HG02623 (cell line): ENCODE measurements around the gene MAPK12.

Experiments
- ATAC-seq: cut with Tn5 transposase; IDR thresholded peaks from one replicate; pipeline ENCODE4 v1.9.1; 2021; ENCODE audit warnings: moderate library complexity; ENCODE audit not compliant: unreplicated experiment

Gene MAPK12

GRCh38 chr22:50299785-50300619 is 38.5 kb upstream of the MAPK12 start:
- ATAC-seq = no peak

GRCh38 chr22:50298937-50299784 is 37.7 kb upstream of the MAPK12 start:
- no peak for ATAC-seq

GRCh38 chr22:50298266-50298637 is 36.8 kb upstream of the MAPK12 start:
- ATAC-seq = no peak

- ATAC-seq = no peak
Measured at GRCh38 chr22:50297510-50298265, 36.2 kb upstream of the MAPK12 start.

- no peak for ATAC-seq
Measured at GRCh38 chr22:50296658-50297490, 35.4 kb upstream of the MAPK12 start.

GRCh38 chr22:50294319-50294656 is 32.8 kb upstream of the MAPK12 start:
- no peak for ATAC-seq

- ATAC-seq = no peak
Measured at GRCh38 chr22:50293441-50294318, 32.2 kb upstream of the MAPK12 start.

GRCh38 chr22:50292643-50293440 is 31.4 kb upstream of the MAPK12 start:
- ATAC-seq = no peak

- ATAC-seq = no peak
Measured at GRCh38 chr22:50289942-50290630, 28.6 kb upstream of the MAPK12 start.

- ATAC-seq = no peak
Measured at GRCh38 chr22:50289151-50289941, 27.9 kb upstream of the MAPK12 start.

GRCh38 chr22:50287731-50288130 is 26.2 kb upstream of the MAPK12 start:
- no peak for ATAC-seq

GRCh38 chr22:50286701-50287318 is 25.3 kb upstream of the MAPK12 start:
- no peak for ATAC-seq

- ATAC-seq = no peak
Measured at GRCh38 chr22:50286275-50286674, 24.8 kb upstream of the MAPK12 start.

GRCh38 chr22:50285568-50286229 is 24.2 kb upstream of the MAPK12 start:
- no peak for ATAC-seq

GRCh38 chr22:50284479-50284878 is 23.0 kb upstream of the MAPK12 start:
- ATAC-seq = no peak

GRCh38 chr22:50283821-50284220 is 22.3 kb upstream of the MAPK12 start:
- no peak for ATAC-seq
